ENCODE results near the gene NKAIN4.

The NKAIN4 gene

DNA sequence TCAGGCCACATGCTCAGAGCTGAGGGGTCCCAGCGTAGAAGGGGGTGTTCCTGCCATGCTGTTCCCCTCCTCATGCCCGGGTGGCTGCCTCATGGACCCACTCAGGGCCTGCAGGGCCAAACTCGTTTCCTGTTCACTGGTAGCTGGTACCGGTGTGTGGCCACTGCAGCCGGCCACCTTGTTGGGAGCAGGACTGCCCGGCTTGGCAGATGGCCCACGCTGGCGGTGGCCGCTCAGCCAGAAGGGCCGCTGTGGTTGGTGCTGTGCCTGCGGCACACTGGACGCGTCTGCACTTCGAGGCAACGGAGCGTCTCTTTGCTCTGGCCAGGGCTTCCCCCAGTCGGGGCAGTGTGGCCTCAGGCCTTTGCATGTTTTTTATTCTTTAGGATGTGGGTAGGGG, 28.7 kb upstream of the NKAIN4 start:
- no peaks in the 10 kb centered on the region for H3K4me1 ChIP-seq (ENCODE audit: low read length)
- no peak for DNase-seq
- no peaks in the 10 kb centered on the region for H4K20me1 ChIP-seq (ENCODE audit: insufficient read depth, low read length)
- peaks cover under 1% of the 10 kb centered on the region; the same call in 1 of the 2 replicates for H3K79me2 ChIP-seq (ENCODE audit: low read length)
- no peaks in the 10 kb centered on the region for H3F3A ChIP-seq (ENCODE audit: insufficient read depth, low read length)
- no peaks in the 10 kb centered on the region for H3K27me3 ChIP-seq (replicated peaks; ENCODE audit: insufficient read depth, low read length)
- no peak for TF ChIP-seq EZH2phosphoT487 (IDR thresholded peaks at IDR 0.05; ENCODE audit: low read length)
- no peak for TF ChIP-seq EZH2 (optimal IDR thresholded peaks at IDR 0.05; ENCODE audit: low read depth, low read length)
- TF ChIP-seq, protein P1, sequence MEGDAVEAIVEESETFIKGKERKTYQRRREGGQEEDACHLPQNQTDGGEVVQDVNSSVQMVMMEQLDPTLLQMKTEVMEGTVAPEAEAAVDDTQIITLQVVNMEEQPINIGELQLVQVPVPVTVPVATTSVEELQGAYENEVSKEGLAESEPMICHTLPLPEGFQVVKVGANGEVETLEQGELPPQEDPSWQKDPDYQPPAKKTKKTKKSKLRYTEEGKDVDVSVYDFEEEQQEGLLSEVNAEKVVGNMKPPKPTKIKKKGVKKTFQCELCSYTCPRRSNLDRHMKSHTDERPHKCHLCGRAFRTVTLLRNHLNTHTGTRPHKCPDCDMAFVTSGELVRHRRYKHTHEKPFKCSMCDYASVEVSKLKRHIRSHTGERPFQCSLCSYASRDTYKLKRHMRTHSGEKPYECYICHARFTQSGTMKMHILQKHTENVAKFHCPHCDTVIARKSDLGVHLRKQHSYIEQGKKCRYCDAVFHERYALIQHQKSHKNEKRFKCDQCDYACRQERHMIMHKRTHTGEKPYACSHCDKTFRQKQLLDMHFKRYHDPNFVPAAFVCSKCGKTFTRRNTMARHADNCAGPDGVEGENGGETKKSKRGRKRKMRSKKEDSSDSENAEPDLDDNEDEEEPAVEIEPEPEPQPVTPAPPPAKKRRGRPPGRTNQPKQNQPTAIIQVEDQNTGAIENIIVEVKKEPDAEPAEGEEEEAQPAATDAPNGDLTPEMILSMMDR (IDR thresholded peaks at IDR 0.05; ENCODE audit: low read length), result no peak
- no peaks in the 10 kb centered on the region for H3K36me3 ChIP-seq (replicated peaks; ENCODE audit: insufficient read depth, low read length)
- no peak overlapping the region for H3K4me3 ChIP-seq (ENCODE audit: low read length)
- no peaks in the 10 kb centered on the region for H3K9me3 ChIP-seq (replicated peaks; ENCODE audit: insufficient read depth, low read length)
- H3K9ac ChIP-seq (ENCODE audit: low read length), result no peak overlapping the region
- H2AFZ ChIP-seq (ENCODE audit: low read length), result no peak overlapping the region
- no peaks in the 10 kb centered on the region for H3K9me2 ChIP-seq (replicated peaks; ENCODE audit: insufficient read depth, low read length)
- H3K4me2 ChIP-seq (ENCODE audit: low read depth, low read length), result no peak overlapping the region
- no peak overlapping the region for H3K27ac ChIP-seq (ENCODE audit: low read length)

DNA sequence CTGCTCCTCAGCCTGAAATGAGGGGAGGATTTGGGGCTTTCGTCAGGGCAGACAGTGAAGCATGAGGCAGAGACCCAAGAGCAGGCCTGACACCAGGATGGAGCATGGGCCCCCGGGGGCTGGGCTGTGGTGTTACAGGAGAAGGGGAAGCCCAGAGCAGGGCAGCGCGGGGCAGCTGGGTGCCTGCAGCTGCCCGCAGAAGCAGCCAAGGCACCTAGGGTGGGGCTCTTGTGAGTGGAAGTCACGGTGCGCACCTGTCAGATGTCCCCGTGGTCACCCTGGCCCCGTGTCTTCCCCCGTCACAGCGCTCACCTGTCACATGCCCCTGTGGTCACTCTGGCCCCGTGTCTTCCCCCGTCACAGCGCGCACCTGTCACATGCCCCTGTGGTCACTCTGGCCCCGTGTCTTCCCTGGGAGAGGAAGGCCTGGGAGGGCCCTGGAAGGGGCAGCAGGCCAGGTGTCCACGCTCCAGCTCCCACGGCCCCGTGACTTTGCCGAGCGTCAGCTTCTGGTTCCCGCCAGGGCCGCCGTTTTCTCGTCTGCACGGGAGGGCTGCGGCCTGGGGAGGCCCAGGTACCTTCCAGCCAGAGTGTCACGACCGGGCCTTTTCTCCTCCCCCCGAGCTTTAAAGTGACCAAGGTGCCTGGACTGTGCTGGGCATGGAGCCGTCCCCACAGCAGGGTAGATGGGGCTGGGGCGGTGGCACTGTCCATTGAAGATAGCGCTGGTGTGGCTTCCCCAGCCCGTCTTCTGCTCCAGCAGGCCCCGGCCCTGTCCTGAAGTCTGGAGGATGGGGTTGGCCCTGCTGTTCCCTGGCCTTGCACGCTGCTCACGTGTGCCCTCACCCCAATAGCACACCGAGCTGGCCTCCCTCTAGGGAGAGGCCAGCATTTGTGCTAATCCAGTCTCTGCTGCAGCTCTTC, 27.7 kb upstream of the NKAIN4 start:
- no peak overlapping the region for H3K4me3 ChIP-seq (ENCODE audit: low read length)
- peaks cover 7% of the 10 kb centered on the region for H3K79me2 ChIP-seq (ENCODE audit: low read length)
- no peaks in the 10 kb centered on the region for H3K4me1 ChIP-seq (ENCODE audit: low read length)
- TF ChIP-seq EZH2 (optimal IDR thresholded peaks at IDR 0.05; ENCODE audit: low read depth, low read length) (no peak), EZH2phosphoT487 (IDR thresholded peaks at IDR 0.05; ENCODE audit: low read length) (no peak)
- TF ChIP-seq, protein P1 (IDR thresholded peaks at IDR 0.05; ENCODE audit: low read length), result no peak
- H3F3A ChIP-seq (ENCODE audit: insufficient read depth, low read length), result no peaks in the 10 kb centered on the region
- H3K36me3 ChIP-seq (replicated peaks; ENCODE audit: insufficient read depth, low read length), result no peaks in the 10 kb centered on the region
- no peaks in the 10 kb centered on the region for H3K9me3 ChIP-seq (replicated peaks; ENCODE audit: insufficient read depth, low read length)
- no peak overlapping the region for H3K4me2 ChIP-seq (ENCODE audit: low read depth, low read length)
- no peak for DNase-seq
- H2AFZ ChIP-seq (ENCODE audit: low read length), result no peak overlapping the region
- no peak overlapping the region for H3K9ac ChIP-seq (ENCODE audit: low read length)
- no peak overlapping the region for H3K27ac ChIP-seq (ENCODE audit: low read length)
- no peaks in the 10 kb centered on the region for H4K20me1 ChIP-seq (ENCODE audit: insufficient read depth, low read length)
- no peaks in the 10 kb centered on the region for H3K27me3 ChIP-seq (replicated peaks; ENCODE audit: insufficient read depth, low read length)
- no peaks in the 10 kb centered on the region for H3K9me2 ChIP-seq (replicated peaks; ENCODE audit: insufficient read depth, low read length)

DNA sequence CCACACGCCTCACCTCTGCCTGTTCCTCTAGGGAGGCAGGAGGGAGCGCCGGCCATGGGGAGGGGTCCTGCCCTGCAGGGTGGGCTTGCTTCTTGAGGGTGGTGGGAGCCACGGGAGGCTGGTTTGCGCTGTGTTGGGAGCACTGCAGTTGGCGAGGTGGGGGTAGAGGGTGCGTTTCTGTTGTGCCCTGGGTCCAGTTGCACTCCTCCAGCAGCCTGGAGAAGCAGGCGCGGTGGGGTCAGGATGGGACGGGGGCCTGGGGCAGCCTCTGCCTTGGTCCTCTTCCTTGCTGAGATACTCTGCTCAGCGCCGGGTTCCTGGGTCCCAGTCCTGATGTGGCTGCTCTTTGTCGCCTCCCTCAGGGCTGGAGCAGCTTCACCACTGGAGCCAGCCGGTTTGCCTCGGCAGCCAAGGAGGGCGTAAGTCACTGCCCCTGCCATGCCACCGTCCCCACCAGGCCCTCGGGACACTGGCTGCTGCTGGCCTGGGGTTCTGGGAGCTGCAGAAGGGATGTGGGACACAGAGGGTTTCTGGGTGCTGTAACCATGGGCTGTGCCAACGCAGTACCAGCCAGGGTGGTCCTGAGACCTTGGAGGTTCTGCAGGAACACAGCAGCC, 26.8 kb upstream of the NKAIN4 start:
- no peak for TF ChIP-seq EZH2phosphoT487 (IDR thresholded peaks at IDR 0.05; ENCODE audit: low read length)
- Histone ChIP-seq H2AFZ (ENCODE audit: low read length) (no peak overlapping the region), H3K27me3 (replicated peaks; ENCODE audit: insufficient read depth, low read length) (no peaks in the 10 kb centered on the region), H3K4me2 (ENCODE audit: low read depth, low read length) (no peak overlapping the region), H3K9me2 (replicated peaks; ENCODE audit: insufficient read depth, low read length) (no peaks in the 10 kb centered on the region), H3K9me3 (replicated peaks; ENCODE audit: insufficient read depth, low read length) (no peaks in the 10 kb centered on the region), H3K4me3 (ENCODE audit: low read length) (no peak overlapping the region), H3K79me2 (ENCODE audit: low read length) (peaks cover 17% of the 10 kb centered on the region), H3K36me3 (replicated peaks; ENCODE audit: insufficient read depth, low read length) (no peaks in the 10 kb centered on the region), H4K20me1 (ENCODE audit: insufficient read depth, low read length) (no peaks in the 10 kb centered on the region), H3K9ac (ENCODE audit: low read length) (no peak overlapping the region), H3F3A (ENCODE audit: insufficient read depth, low read length) (no peaks in the 10 kb centered on the region), H3K27ac (ENCODE audit: low read length) (no peak overlapping the region), H3K4me1 (ENCODE audit: low read length) (no peaks in the 10 kb centered on the region)
- DNase-seq, result no peak
